T follicular helper cell (primary cell): ENCODE data around the gene SULT1E1.

Experiments
- DNase-seq: peaks from one replicate; pipeline ENCODE4 v3.0.0-alpha.2; 2020; ENCODE audit warnings: low read depth
- total RNA-seq, 2 experiments: gene quantifications; one replicate each; lab custom pipeline; 2026; lab: John Stamatoyannopoulos, UW

Gene SULT1E1
- total RNA-seq, result 0 reads per million in 2 experiments

GRCh38 chr4:69860052-69860451, at the start of gene SULT1E1:
TSS of gene SULT1E1 (minus strand) at chr4:69860145. CDS start at chr4:69857644, 2,501 bp downstream.
- no peak for DNase-seq

- DNase-seq, result no peak
These were observed 49.2 kb upstream of the SULT1E1 start for GRCh38 chr4:69909195-69909594.

- no peak for DNase-seq
These were observed 47.2 kb upstream of the SULT1E1 start for GRCh38 chr4:69907151-69907550.

GRCh38 chr4:69896530-69897116, 36.7 kb upstream of the SULT1E1 start:
- DNase-seq, result no peak

- no peak for DNase-seq
These were observed 34.8 kb upstream of the SULT1E1 start for GRCh38 chr4:69894721-69895120.

- DNase-seq, result no peak
These were observed 34.2 kb upstream of the SULT1E1 start for GRCh38 chr4:69894186-69894585.

- DNase-seq, result no peak
These were observed 28.4 kb upstream of the SULT1E1 start for GRCh38 chr4:69888336-69888735.

- no peak for DNase-seq
These were observed 22.2 kb upstream of the SULT1E1 start for GRCh38 chr4:69882150-69882549.

- peak; percentile 0 for DNase-seq
These were observed 21.3 kb upstream of the SULT1E1 start for GRCh38 chr4:69881173-69881773.

GRCh38 chr4:69878250-69878649, 18.3 kb upstream of the SULT1E1 start:
- no peak for DNase-seq

GRCh38 chr4:69877453-69877852, 17.5 kb upstream of the SULT1E1 start:
- DNase-seq, result no peak

GRCh38 chr4:69876071-69876470, 16.1 kb upstream of the SULT1E1 start:
- no peak for DNase-seq

GRCh38 chr4:69875576-69875975, 15.6 kb upstream of the SULT1E1 start:
- no peak for DNase-seq

GRCh38 chr4:69874507-69874906, 14.6 kb upstream of the SULT1E1 start:
- no peak for DNase-seq

GRCh38 chr4:69861756-69862155, 1.8 kb upstream of the SULT1E1 start:
- DNase-seq, result no peak

GRCh38 chr4:69860521-69861298, 765 bp upstream of the SULT1E1 start:
- DNase-seq, result no peak

- DNase-seq, result no peak
These were observed 732 bp downstream of the SULT1E1 start for GRCh38 chr4:69859140-69859685.

GRCh38 chr4:69858690-69859089, 1.3 kb downstream of the SULT1E1 start:
- DNase-seq, result no peak

GRCh38 chr4:69855822-69856221, 4.1 kb downstream of the SULT1E1 start:
- DNase-seq, result no peak

- DNase-seq, result no peak
These were observed 10.0 kb downstream of the SULT1E1 start for GRCh38 chr4:69849969-69850368.

- DNase-seq, result no peak
These were observed 10.6 kb downstream of the SULT1E1 start for GRCh38 chr4:69849297-69849696.

- DNase-seq, result no peak
These were observed 11.9 kb downstream of the SULT1E1 start for GRCh38 chr4:69848028-69848427.

- no peak for DNase-seq
These were observed 16.0 kb downstream of the SULT1E1 start for GRCh38 chr4:69843932-69844331.
